GM23338 (cell line): ENCODE results near the gene EXOC3. TPM values are rescaled to one million over a fixed set of nuclear protein-coding genes. Genes with fewer than 3 reads are reported as not detected.

Source experiments
- ATAC-seq: fragments of 200-7000 bp; cut with Tn5 transposase; 3 replicates; pipeline ENCODE4 v1.9.1; 2020
- DNase-seq: peaks from one replicate; pipeline ENCODE4 v3.0.0-alpha.2; 2015; ENCODE audit warnings: low spot score
- H2AFZ ChIP-seq: fragments of 200-600 bp; sonication (generic); 2 replicates; pipeline ENCODE4 v1.8.0; 2016; ENCODE audit warnings: antibody characterized with exemption, mild to moderate bottlenecking, moderate library complexity
- H3F3A ChIP-seq: fragments of 200-600 bp; sonication (generic); replicated peaks from 2 replicates; pipeline ENCODE4 v1.8.0; 2017; ENCODE audit warnings: antibody characterized with exemption, mixed run types, low read depth
- H3K27ac ChIP-seq: fragments of 200-600 bp; sonication (generic); 2 replicates; pipeline ENCODE4 v1.6.1; 2016; ENCODE audit warnings: low read depth
- H3K27me3 ChIP-seq: fragments of 200-600 bp; sonication (generic); 2 replicates; pipeline ENCODE4 v1.8.0; 2016; ENCODE audit warnings: mild to moderate bottlenecking, mixed run types, moderate library complexity; ENCODE audit not compliant: insufficient read depth
- H3K36me3 ChIP-seq: fragments of 200-600 bp; sonication (generic); 2 replicates; pipeline ENCODE4 v1.8.0; 2016; ENCODE audit warnings: mild to moderate bottlenecking; ENCODE audit not compliant: insufficient read depth
- H3K4me1 ChIP-seq: fragments of 200-600 bp; sonication (generic); 2 replicates; pipeline ENCODE4 v1.8.0; 2016; ENCODE audit warnings: mild to moderate bottlenecking, moderate library complexity; ENCODE audit not compliant: insufficient read depth
- H3K4me2 ChIP-seq: fragments of 200-600 bp; sonication (generic); 2 replicates; pipeline ENCODE4 v1.7.1; 2017; ENCODE audit warnings: mixed run types
- H3K4me3 ChIP-seq: fragments of 200-600 bp; sonication (generic); 2 replicates; pipeline ENCODE4 v1.6.1; 2016; ENCODE audit warnings: mixed run types
- H3K79me2 ChIP-seq: fragments of 200-600 bp; sonication (generic); replicated peaks from 2 replicates; pipeline ENCODE4 v1.8.0; 2017; ENCODE audit warnings: mild to moderate bottlenecking; ENCODE audit not compliant: insufficient read depth
- H3K9me2 ChIP-seq: fragments of 200-600 bp; sonication (generic); 2 replicates; pipeline ENCODE4 v1.8.0; 2017; ENCODE audit not compliant: insufficient read depth
- H4K20me1 ChIP-seq: fragments of 200-600 bp; sonication (generic); replicated peaks from 2 replicates; pipeline ENCODE4 v1.8.0; 2017; ENCODE audit warnings: mild to moderate bottlenecking; ENCODE audit not compliant: insufficient read depth
- H3K27ac Mint-ChIP-seq: 2 replicates; pipeline ENCODE4 v1.8.0; 2020; ENCODE audit warnings: inconsistent platforms, mild to moderate bottlenecking, moderate library complexity, mixed read lengths
- H3K27me3 Mint-ChIP-seq: 3 replicates; pipeline ENCODE4 v1.8.0; 2022; ENCODE audit warnings: low read depth, mild to moderate bottlenecking, moderate library complexity, mixed read lengths, inconsistent platforms; ENCODE audit not compliant: insufficient read depth, poor library complexity
- H3K36me3 Mint-ChIP-seq: 3 replicates; pipeline ENCODE4 v1.8.0; 2021; ENCODE audit warnings: low read depth, mild to moderate bottlenecking, inconsistent platforms, moderate library complexity, mixed read lengths
- H3K4me1 Mint-ChIP-seq: 3 replicates; pipeline ENCODE4 v1.8.0; 2020; ENCODE audit warnings: mild to moderate bottlenecking, inconsistent platforms, mixed read lengths
- H3K4me3 Mint-ChIP-seq: 3 replicates; pipeline ENCODE4 v1.8.0; 2021; ENCODE audit warnings: moderate library complexity, mild to moderate bottlenecking, inconsistent platforms, mixed read lengths
- H3K9me3 Mint-ChIP-seq: 3 replicates; pipeline ENCODE4 v1.8.0; 2020; ENCODE audit warnings: moderate library complexity, mild to moderate bottlenecking, inconsistent platforms, mixed read lengths
- CREB1 ChIP-seq: fragments of 250-450 bp; sonication (Bioruptor Pico); IDR thresholded peaks from 2 replicates; pipeline ENCODE4 v1.5.0; 2020; ENCODE audit warnings: low read depth, mild to moderate bottlenecking, moderate library complexity
- EZH2 ChIP-seq: fragments of 200-600 bp; sonication (generic); IDR thresholded peaks from one replicate; pipeline ENCODE4 v1.8.0; 2017; ENCODE audit warnings: antibody characterized with exemption, mild to moderate bottlenecking, low read depth; ENCODE audit not compliant: unreplicated experiment
- EZH2phosphoT487 ChIP-seq: fragments of 200-600 bp; sonication (generic); IDR thresholded peaks from one replicate; pipeline ENCODE4 v1.8.1; 2018; ENCODE audit warnings: antibody characterized with exemption; ENCODE audit not compliant: unreplicated experiment
- JUNB ChIP-seq: IDR thresholded peaks from one replicate; pipeline ENCODE4 v1.6.1; 2016; ENCODE audit warnings: antibody characterized with exemption; ENCODE audit not compliant: unreplicated experiment
- POLR2AphosphoS5 ChIP-seq: IDR thresholded peaks from 2 replicates; pipeline ENCODE4 v1.6.1; 2016; ENCODE audit warnings: antibody characterized with exemption, low read depth
- STAT1 ChIP-seq: IDR thresholded peaks from one replicate; pipeline ENCODE4 v1.6.1; 2016; ENCODE audit warnings: antibody characterized with exemption; ENCODE audit not compliant: unreplicated experiment
- ZNF114 ChIP-seq: fragments of 250-450 bp; sonication (Bioruptor Pico); IDR thresholded peaks from 2 replicates; pipeline ENCODE4 v1.5.0; 2020; ENCODE audit warnings: mild to moderate bottlenecking, moderate library complexity
- ZNF331 ChIP-seq: fragments of 250-450 bp; sonication (Bioruptor Pico); IDR thresholded peaks from 2 replicates; pipeline ENCODE4 v1.5.0; 2020; ENCODE audit warnings: low read depth, mild to moderate bottlenecking, moderate library complexity
- polyA plus RNA-seq: library from polyadenylated mRNA; unstranded; fragments of >200 nt; fragmentation: Nextera tagmentation; extraction: Ambion mirVana; gene quantifications from 2 replicates; pipeline ENCODE4 v1.2.1, GENCODE V29; 2016
- total RNA-seq: library from RNA; depleted of rRNA; stranded (reverse); fragments of >200 nt; shearing (Covaris generic); gene quantifications from 2 replicates; pipeline ENCODE4 v1.2.3, GENCODE V29; 2014
- TF ChIP-seq, protein P1 (sequence below): IDR thresholded peaks from 2 replicates; pipeline ENCODE4 v1.6.1; 2016; ENCODE audit warnings: antibody characterized with exemption

The EXOC3 gene
- total and polyA plus RNA-seq, 2 experiments from 2014 or later, result 13.4 to 31.6 TPM

DNA sequence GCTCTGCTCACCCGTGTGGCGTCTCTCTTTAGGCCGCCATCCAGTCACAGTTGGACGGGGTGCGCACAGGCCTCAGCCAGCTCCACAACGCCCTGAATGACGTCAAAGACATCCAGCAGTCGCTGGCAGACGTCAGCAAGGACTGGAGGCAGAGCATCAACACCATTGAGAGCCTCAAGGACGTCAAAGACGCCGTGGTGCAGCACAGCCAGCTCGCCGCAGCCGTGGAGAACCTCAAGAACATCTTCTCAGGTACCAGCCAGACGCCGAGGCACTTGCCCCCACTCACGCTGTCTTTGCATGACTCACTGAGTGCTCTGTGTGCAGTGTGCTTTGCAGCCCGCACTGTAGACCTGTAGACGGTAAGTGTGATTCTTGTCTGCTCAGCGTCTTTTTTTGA is 4.5 kb downstream of the EXOC3 start:
- Mint-ChIP-seq H3K27ac (no peak overlapping the region), H3K27me3 (peaks cover 9% of the 10 kb centered on the region), H3K9me3 (peaks cover 3% of the 10 kb centered on the region; the same call in 1 of the 3 replicates), H3K4me3 (no peak overlapping the region), H3K36me3 (peaks cover 48% of the 10 kb centered on the region), H3K4me1 (peaks cover 3% of the 10 kb centered on the region; the same call in 2 of the 3 replicates)
- no peaks in the 10 kb centered on the region for H3F3A ChIP-seq
- peaks cover under 1% of the 10 kb centered on the region; the same call in 1 of the 2 replicates for H3K4me1 ChIP-seq
- no peaks in the 10 kb centered on the region for H3K9me2 ChIP-seq
- ATAC-seq (no peak), DNase-seq (no peak)
- H3K79me2 ChIP-seq, result peaks cover 28% of the 10 kb centered on the region
- H2AFZ ChIP-seq, result no peak overlapping the region
- no peaks in the 10 kb centered on the region for H3K27me3 ChIP-seq
- no peak for TF ChIP-seq POLR2AphosphoS5
- H3K36me3 ChIP-seq, result peaks cover 20% of the 10 kb centered on the region
- peaks cover 7% of the 10 kb centered on the region for H4K20me1 ChIP-seq
- H3K4me3 ChIP-seq, result no peak overlapping the region
- no peak overlapping the region for H3K4me2 ChIP-seq
- H3K27ac ChIP-seq, result no peak overlapping the region

DNA sequence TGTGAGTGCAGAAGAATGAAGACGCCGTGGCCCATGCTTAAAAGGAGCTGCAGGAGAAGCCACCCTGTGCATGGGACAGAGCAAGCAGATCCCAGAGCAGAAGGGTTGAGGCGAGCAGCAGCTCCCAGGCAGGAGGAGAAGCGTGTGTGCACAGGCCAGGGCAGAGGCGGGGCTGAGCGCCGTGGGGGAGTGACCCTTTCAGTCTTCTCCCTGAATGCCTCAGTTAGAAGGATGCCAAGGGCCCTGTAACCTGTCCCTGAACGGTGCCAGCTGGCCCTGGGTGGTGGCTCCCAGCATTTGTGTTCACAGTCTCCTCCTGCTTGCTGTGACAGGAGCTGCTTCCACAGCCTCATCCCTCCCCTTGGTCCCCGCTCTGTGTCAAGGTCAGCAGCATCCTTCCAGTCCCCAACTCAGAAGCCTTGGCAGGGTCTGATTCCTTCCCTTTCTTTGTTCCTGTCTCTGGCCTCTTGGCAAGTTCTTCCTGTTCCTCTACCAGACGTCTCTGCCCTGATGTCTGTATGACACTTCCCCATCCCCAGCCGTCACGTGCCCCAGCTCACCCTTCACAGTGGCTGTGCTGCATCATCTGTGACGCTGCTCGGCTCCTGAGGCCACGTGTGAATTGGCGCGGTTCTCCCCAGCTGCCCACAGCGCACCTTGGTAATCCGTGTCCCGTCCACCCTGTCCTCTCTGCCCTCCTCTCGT is 5.2 kb downstream of the EXOC3 start:
- DNase-seq (no peak), ATAC-seq (no peak)
- H3K4me3 Mint-ChIP-seq, result no peak overlapping the region
- Histone ChIP-seq H3K4me3 (no peak overlapping the region), H3K27ac (no peak overlapping the region), H3K79me2 (peaks cover 28% of the 10 kb centered on the region), H4K20me1 (peaks cover 7% of the 10 kb centered on the region), H3F3A (no peaks in the 10 kb centered on the region), H2AFZ (no peak overlapping the region), H3K4me1 (no peaks in the 10 kb centered on the region), H3K9me2 (no peaks in the 10 kb centered on the region), H3K4me2 (no peak overlapping the region), H3K27me3 (no peaks in the 10 kb centered on the region), H3K36me3 (peaks cover 20% of the 10 kb centered on the region)
- TF ChIP-seq EZH2phosphoT487, result no peak
- TF ChIP-seq POLR2AphosphoS5, result no peak
- no peak for TF ChIP-seq STAT1
- TF ChIP-seq CREB1, result no peak
- H3K36me3 Mint-ChIP-seq, result peaks cover 55% of the 10 kb centered on the region
- H3K9me3 Mint-ChIP-seq, result peaks cover 3% of the 10 kb centered on the region; the same call in 1 of the 3 replicates
- H3K4me1 Mint-ChIP-seq, result peaks cover 3% of the 10 kb centered on the region; the same call in 2 of the 3 replicates
- no peak overlapping the region for H3K27ac Mint-ChIP-seq
- H3K27me3 Mint-ChIP-seq, result peaks cover 9% of the 10 kb centered on the region

DNA sequence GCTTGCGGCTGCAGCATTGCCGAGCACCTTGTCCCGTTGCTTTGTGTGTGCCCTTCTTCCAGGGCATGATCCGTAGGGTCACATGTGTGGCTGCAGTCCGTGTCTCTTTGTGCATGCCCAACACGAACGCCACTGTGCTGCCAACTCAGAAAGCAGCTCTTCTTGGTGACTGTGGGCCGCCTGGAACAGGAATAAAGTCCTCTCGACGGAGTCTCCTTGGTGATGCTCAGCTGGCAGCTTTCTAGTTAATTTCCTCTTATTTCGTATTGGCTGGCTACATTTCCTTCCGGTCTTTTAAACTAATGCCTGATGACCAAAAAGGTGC is 5.8 kb downstream of the EXOC3 start:
- peaks cover 9% of the 10 kb centered on the region for H3K27me3 Mint-ChIP-seq
- Histone ChIP-seq H3K79me2 (peaks cover 24% of the 10 kb centered on the region), H3K27me3 (no peaks in the 10 kb centered on the region), H3K4me1 (no peaks in the 10 kb centered on the region), H3K4me2 (no peak overlapping the region), H3K9me2 (no peaks in the 10 kb centered on the region), H3K36me3 (peaks cover 20% of the 10 kb centered on the region), H4K20me1 (peaks cover 7% of the 10 kb centered on the region), H2AFZ (no peak overlapping the region), H3K4me3 (no peak overlapping the region), H3F3A (no peaks in the 10 kb centered on the region), H3K27ac (no peak overlapping the region)
- no peak overlapping the region for H3K4me3 Mint-ChIP-seq
- H3K4me1 Mint-ChIP-seq, result peaks cover 3% of the 10 kb centered on the region; the same call in 2 of the 3 replicates
- peaks cover 61% of the 10 kb centered on the region for H3K36me3 Mint-ChIP-seq
- no peak for TF ChIP-seq ZNF331 (CRISPR knock-in tag)
- H3K9me3 Mint-ChIP-seq, result peaks cover 3% of the 10 kb centered on the region; the same call in 1 of the 3 replicates
- ATAC-seq (no peak), DNase-seq (no peak)
- no peak overlapping the region for H3K27ac Mint-ChIP-seq

DNA sequence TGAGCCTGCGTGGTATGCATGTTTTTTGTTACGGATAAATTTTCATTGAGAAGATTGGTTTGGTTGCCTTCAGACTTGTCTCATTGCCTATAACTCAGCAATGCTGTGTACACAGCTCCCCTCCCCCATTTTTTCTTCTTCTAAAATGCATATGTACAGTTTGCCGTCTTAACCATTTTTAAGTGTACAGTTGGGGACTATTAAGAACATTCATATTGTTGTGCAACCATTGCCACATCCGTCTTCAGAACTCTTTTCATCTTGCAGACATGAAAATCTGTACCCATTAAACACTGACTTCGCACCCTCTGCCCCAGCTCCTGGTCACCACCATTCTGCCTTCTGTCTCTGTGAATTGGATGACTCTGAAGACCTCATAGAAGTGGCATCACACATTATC is 6.2 kb downstream of the EXOC3 start:
- Histone ChIP-seq H3K27ac (no peak overlapping the region), H3K9me2 (no peaks in the 10 kb centered on the region), H3F3A (no peaks in the 10 kb centered on the region), H2AFZ (no peak overlapping the region), H3K36me3 (peaks cover 20% of the 10 kb centered on the region), H3K4me3 (no peak overlapping the region), H4K20me1 (peaks cover 7% of the 10 kb centered on the region), H3K4me1 (no peaks in the 10 kb centered on the region), H3K4me2 (no peak overlapping the region), H3K27me3 (no peaks in the 10 kb centered on the region), H3K79me2 (peaks cover 19% of the 10 kb centered on the region)
- ATAC-seq, result no peak
- TF ChIP-seq, protein P1, sequence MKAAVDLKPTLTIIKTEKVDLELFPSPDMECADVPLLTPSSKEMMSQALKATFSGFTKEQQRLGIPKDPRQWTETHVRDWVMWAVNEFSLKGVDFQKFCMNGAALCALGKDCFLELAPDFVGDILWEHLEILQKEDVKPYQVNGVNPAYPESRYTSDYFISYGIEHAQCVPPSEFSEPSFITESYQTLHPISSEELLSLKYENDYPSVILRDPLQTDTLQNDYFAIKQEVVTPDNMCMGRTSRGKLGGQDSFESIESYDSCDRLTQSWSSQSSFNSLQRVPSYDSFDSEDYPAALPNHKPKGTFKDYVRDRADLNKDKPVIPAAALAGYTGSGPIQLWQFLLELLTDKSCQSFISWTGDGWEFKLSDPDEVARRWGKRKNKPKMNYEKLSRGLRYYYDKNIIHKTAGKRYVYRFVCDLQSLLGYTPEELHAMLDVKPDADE, result no peak
- TF ChIP-seq EZH2phosphoT487 (no peak), JUNB (no peak), ZNF114 (CRISPR knock-in tag) (no peak), EZH2 (no peak)
- no peak for DNase-seq
- Mint-ChIP-seq H3K36me3 (peaks cover 64% of the 10 kb centered on the region), H3K9me3 (peaks cover 2% of the 10 kb centered on the region; the same call in 1 of the 3 replicates), H3K27ac (no peak overlapping the region), H3K4me1 (peaks cover 4% of the 10 kb centered on the region), H3K27me3 (peaks cover 9% of the 10 kb centered on the region), H3K4me3 (no peak overlapping the region)
